GM21367 (cell line): ENCODE measurements around the gene AUTS2.

Source experiments
- ATAC-seq: cut with Tn5 transposase; IDR thresholded peaks from one replicate; pipeline ENCODE4 v1.9.1; 2021; ENCODE audit not compliant: unreplicated experiment

Gene AUTS2

DNA sequence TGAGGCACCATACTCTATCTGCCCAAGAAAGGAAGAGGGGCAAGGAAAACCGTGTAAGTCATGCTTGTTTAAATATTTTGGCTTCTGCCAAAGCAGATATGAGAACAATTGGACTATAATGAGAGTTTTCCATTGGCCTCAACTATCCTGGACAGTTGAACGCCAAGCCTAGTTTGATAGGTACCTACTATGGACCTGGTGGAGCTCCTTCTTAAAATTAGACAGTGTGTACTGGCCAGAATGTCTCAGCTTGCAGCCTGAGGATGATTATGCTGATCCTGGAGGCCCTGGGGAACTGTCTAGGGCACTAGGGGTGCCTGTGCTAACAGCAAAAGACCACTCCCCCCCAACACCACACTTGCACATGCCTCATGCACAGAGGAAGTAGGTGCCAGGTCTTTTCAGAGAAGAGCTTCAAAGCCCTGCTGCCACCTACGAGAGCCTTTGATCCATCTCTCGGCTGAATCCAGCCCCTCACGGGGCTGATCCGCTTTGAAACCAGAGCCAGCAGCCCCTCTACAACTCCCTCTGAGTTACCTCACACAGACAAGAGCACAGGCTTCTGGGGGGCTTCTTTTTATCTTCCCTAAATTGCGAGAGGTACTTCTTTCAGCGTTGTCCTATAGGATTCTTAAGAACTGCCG is 1059.8 kb downstream of the AUTS2 start:
- no peak for ATAC-seq

DNA sequence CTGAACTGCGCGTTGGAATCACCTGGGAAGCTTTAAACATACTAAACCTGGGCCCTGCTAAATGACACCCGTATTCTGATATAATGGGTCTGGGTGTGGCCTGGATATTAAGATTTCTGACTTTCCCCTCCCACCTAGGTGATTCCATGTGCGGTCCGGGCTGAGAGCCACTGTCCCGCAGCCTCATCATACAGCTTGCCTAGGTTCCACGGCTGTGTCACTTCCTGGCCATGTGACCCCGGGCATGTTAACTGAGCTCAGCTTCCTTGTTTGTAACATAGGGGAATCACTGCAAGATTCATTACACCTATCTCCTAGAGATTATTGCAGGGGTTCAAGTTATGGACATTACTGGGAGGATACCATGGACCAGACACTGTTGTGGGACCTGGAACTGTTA is 1061.0 kb downstream of the AUTS2 start:
- ATAC-seq, result no peak

DNA sequence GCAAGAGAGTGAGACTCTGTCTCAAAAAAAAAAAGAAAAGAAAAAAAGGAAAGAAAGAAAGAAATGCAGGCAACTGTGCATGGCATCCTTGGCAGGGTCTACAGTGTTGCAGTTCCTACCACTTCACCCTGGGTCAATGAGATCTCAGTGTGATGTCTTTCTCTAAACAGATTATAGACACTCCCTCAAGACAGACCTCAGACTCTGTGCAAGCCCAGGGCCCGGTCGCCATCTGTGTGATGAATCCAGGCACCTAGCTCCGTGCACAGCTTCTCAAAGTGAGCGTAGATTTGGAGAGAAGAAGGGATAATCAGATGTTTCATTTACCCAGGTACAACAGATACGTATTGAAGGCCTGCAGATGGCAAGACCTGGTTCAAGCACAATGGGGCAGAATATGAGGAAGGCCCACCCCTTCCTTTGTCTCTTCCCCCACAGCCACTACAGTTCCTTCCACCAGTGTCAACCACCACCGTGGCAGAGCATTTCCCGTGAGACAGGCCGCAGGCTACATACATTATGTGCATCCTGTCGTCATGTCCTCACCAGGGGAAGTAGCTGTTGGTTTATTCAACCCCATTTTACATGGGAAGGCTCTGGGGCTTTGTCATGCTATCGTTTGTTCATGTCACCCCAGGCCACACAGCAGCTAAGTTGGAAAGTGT is 1062.0 kb downstream of the AUTS2 start:
- ATAC-seq, result no peak

DNA sequence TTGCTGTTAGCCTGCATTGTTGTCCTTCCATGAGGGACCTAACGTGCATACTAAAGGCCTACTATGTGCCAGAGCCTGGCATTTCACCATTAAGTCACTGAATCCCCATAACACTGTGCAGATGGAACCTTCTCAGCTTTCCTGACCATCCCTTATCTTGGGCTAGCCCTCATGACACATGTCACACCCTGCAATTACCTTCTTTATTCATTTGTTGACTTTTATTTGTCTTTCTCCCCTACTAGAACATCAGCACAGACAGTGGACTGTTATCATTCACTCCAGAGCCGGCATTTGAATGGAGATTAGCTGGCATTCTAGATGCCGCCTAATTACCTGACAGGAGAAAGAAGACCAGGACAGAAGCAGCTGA is 1062.5 kb downstream of the AUTS2 start:
- no peak for ATAC-seq

DNA sequence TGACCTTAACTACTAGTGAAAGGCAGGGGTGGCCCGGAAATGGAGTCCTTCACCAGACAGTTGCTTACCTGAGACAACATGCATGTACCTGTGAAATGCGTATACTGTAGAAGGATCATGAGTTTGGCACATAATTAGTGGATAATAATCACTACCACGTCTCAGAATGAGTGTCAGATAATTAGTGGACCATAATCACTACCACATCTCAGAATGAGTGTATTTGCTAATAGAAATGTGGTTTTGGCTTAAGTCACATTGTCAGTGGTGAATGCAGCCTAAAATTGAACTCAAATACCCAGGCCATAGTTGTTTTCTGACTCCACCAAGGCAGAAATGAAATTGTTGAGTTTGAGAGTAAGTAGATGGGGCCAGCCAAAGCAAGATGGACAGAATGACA is 1065.4 kb downstream of the AUTS2 start:
- ATAC-seq, result no peak

DNA sequence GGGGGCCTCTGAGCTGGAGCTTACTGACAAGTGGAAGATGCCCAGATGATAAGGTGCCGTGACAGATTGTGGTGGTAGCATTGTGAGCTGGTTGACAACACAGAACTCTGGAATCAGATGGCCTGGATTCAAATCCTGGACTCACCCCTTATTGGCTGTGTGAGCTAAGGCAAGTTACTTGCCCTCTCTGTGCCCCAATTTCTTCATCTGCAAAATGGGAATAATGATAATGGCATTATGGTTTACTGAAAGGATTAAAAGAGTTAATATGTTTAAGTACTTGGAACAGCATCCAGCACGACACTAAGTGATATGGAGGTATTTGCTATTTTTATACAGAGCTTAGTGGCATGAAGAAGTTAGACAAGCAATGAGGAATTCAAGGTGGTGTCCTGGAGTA is 1067.7 kb downstream of the AUTS2 start:
- no peak for ATAC-seq

DNA sequence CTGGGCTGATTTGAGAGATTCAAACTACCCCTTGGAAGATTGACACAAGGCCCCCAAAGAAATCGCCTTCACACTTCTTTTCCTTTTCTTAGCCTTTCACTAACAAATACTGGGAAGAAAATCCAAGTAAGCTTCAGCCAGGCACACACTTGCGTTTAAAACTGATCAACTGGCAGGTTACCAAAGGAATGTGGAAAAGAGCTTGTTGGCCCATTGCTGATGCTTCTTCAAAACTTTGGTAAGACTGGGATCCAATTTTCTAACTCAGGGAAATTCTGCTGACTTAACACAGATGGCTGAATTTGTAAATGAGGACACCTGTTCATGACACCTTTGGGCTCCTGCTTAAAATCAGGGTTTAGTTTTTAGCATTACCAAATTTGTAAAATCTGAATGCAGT is 1069.1 kb downstream of the AUTS2 start:
- ATAC-seq, result no peak

DNA sequence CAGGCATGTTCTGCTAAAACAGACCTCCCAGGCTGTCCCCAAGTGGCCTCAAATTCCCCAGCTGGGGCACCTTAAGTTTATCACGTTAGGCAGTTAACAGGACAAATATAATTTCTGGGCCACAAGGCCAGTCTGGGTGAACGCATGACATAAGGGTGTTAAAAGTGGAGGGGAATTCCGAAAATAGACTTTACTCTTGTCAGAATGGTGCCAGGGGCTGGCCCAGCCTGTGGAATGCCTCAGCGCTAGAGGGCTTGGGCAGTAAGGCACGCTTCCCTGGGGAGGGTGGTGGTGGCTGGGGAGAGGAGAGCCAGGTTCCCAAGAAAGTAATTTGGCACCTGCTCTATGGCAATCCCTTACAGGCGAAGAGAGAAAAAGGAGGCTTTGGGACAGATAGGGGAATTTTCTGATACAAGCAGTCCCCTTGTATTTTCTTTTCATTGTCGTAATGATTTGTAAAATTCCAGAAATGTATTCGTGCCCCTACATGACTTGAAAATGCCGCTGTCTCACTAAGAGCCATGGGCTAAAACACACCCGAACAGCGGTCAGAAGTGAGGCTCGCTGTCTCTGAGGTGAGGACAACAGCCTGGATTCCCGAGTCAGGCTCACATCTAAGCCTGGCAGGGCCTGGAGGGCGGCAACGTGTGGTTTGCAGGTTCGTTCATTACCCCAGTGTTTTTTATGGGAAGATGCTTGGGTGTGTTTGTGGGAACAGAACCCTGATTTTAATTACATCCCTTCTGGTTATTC is 1070.5 kb downstream of the AUTS2 start:
- no peak for ATAC-seq

DNA sequence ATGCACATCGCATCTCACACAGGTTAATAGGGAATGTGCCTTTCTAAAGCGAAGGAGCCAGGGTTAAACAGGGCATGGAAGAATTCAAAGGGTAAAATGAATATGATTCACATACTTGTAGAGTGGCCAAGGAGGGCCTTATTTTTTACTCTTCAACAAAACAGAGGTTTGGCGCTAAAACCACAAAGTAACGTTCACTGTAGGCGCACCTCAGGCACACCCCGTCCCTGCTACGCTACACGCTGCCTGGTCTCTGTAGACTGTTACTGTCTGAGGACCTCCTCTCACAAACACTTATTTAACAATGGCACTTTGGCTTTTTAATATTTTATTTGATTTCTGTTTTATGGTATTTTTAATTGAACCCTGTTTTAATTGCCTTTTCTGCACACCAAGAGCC is 1071.6 kb downstream of the AUTS2 start:
- ATAC-seq, result no peak

DNA sequence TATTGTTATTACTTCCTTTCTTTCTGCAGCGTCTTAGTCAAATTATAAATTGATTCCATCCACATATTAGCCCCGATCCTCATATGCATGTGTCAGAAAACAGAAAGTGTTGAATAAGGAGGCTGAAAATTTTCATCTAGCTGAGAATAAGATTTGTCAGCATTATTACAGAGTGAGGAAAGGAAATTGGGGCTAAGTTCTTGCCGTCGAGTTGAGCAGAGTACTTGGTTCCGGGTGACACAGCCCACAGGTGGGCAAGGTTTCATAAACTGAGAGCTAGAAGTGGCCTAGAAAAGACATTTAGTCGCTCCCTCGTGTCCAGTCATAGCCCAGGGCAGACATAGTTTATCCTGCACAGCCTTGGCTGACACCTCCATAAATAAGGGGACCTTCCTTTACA is 1072.0 kb downstream of the AUTS2 start:
- ATAC-seq, result no peak

DNA sequence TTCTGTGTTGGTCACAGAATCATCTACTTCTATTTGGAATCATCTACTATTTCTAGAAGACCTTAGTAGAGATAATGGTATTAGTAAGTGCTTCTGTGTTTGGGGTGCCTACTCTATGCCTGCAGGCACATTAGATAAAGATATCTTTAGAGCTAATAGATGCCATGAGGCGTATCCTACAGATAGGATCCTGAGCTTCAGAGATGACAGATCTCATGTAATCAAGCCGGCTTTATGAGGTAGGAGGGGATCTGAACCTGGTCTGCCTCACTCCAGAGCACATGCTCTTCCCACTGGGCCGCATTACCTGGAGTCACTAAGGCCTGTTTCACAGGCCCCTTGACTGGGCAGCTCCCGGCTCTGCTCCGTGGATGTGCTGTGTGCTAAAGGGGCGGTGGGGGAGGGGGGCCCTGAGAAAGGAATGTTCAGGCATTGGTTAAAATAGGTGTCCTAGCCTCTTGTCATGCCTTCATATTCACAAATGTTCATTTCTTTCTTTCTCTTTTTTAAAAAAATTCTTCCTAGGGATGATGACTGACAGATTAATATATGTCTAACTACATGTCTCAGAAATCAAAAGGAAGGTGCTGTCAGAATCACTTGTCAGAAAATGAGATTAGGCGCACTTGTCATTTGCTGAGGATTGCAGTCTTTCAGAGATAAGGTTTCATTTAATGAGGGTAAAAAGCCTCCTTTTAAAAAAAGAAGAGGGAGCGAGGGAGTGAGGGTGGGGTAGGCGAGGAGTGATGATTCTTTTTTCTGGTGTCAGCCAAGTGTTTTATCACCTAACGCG is 1075.7 kb downstream of the AUTS2 start:
- ATAC-seq, result no peak

DNA sequence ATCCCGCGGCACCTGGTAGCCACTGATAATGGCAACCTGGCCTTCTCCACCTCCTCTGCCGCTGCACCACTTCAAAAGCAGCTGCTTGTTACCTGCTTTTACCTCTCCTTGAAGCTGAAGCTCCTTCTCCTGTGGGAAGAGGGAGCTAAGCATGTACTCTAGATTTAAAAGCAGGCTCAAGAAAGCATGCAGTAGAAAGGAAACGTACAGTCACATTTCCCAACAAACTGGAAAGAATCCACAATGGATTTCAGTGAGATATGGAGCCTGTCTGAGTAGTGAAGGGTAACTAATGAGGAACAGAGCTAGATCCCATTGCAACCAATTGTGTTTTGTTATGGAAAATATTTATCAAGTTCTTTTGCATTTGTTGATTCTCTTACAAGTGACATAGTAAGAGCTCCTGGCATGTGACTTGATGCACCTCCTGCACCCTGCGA is 1076.3 kb downstream of the AUTS2 start:
- ATAC-seq, result no peak

DNA sequence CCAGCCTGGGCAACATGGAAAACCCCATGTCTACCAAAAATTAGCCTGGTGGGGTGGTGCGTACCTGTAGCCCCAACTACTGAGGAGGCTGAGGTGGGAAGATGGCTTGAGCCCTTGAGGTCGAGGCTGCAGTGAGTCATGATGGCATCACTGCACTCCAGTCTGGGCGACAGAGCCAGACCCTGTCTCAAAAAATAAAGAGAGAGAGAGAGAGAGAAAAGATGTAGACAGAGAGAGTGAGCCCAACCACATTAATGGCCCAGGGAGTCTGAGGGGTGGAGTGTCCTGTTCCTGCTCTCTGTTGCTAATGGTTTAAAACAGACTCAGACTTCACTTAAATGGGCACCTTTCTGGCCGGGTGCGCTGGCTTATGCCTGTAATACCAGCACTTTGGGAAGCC is 1078.0 kb downstream of the AUTS2 start:
- ATAC-seq, result no peak

DNA sequence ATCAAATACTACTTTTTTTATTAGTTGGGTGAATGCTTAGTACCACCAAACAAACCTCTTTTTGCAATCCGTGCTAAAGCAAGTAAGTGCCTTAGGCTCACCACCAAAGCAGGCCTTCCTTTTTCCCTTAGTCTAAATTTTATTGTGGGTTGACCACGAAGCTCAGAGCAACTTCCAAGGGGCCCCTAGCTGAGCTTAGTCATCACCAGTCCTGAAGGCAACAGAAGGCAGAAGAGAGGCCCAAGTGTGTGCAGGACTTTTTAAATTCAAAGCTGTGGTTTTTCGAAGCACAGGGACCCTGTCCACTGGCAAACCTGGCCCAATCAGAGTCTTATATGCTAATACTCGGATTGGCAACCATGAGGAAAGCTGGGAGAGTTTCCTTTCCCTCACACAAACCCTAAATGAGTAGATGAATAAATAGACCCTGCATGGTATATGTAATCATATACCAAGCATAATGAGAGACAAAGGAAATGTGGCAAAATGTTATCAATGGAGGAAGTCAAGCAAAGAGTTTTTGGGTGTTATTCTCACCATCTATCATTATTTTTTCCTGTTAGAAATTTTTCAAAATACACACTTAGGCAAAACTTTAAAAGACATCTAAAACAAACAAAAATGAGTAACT is 1080.5 kb downstream of the AUTS2 start:
- ATAC-seq, result no peak

DNA sequence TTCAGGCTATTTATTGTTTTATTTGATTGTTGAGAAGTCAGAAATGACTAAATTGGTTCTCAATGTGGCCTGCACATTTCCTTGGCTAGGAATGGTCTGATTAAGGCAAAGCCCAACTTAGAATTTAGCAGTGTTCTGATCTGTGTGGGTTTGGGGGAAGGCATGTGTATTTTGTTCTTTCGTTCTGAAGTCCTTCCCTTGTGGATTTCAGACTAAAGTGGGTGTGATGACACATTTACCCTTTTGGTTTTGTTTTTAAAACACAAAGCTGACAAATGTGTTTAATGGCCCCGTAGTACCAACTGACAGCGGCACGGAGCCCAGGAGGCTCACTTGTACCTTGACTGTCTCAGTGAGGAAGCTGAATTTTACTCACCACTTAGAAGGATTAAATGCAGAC is 1081.4 kb downstream of the AUTS2 start:
- no peak for ATAC-seq

DNA sequence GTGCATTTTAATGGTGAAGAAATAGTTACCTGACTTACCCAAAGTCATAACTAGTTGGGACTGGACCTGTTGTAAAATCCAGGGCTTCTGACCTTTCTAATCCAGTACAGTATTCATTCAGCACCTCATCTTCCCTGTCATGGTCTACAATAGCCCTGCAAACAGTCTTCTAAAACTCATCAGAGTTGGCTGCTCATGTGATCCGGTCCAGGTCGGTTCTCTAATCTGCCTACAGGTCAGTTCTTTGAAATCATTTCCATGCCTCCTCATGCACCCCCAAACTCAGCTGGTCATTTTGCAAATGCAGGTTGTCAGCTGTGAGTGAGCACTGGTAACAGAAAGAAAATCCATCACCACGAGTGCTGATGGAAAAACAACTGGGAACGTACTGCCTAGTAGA is 1082.0 kb downstream of the AUTS2 start:
- no peak for ATAC-seq

DNA sequence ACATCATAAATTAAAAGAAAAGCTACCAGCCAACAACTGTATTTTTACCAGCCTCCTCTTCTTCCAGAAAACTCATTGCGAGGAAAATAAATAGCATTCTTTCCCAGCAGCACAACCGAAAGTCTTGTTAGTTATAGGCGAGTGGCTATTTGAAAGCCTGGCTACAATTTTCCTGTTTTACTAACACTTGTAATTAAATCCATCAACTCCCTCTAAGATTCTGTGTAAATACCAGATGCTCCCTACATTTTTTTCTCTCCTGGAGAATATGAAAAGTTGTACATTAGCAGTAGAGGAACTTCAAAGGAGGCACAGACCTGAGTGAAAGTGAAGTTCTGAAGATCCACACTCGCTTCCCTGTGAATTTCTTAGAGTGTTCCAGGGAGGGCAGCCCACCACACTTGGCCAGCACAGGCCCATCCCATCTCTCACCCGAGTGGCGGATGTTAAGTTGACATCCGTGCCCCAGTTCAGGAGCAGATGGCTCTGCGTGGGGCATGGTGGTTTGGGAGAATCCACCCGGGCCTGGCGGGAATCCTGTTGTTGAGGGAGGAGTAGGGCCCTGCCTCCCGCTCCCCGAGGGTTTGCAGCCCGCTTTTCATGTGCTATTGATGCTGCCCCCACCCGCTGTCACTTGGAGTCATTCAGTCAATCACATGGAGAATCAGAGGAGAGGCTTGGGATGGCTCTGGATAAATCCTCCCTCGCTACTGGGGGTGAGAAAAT is 1082.6 kb downstream of the AUTS2 start:
- ATAC-seq, result no peak

DNA sequence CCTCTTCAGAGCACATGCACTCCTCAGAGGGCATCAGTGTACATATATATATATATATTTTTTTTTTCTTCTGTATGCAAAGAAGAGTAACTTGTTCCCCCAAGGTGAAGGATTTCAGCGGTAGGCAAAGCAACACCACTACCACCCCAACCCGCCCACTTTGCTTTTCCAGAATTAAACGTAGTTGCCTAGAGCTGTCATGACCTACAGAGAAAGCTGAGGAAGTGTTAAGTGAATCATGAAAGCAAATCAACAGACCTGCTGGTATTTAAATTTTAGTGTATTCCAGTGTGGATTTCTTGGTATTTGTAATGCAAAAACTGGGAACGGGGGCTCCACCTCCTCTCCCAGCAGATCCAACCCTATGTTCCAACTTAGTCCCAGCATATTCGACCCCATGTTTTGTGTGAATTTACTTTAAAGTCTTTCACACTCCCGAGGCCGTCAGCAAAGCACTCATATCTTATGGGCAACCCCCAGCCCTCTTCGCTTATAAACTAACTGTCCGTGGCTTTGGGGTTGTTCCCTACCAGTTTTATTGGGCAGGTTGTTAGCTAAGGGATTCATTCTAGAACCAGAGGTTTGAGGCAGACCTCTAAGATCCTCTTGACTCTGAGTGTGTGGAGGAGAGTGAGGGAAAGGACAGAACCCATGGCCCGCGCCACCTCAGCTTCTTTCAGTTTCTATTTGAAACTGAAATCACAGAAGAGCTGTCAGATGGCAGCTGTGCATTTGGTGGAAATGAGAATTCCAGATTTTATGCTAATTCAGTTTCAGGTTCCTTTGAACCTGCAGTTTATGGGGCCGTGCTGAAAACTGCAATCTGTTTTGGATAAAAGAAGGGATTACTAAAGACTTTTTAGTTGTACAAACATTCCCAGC is 1083.4 kb downstream of the AUTS2 start:
- ATAC-seq, result peak; percentile 66

DNA sequence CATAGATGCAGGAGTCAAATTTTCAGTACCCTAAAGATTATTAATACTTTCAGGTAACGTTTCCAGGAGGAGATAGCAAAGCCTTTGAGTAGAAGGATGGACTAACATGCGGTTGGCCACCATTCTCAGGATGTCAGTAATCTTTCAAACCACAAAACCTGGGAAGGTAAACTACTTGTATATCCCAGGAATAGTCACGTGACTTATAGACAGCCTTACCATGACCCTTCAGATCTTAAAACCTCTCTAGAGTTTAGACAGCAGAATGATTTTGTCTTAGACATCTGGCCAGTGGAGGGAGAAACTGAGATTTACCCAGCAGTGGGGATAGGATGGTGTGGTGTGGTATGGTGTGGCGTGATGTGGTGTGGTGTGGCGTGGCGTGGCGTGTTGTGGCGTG is 1085.9 kb downstream of the AUTS2 start:
- ATAC-seq, result no peak

DNA sequence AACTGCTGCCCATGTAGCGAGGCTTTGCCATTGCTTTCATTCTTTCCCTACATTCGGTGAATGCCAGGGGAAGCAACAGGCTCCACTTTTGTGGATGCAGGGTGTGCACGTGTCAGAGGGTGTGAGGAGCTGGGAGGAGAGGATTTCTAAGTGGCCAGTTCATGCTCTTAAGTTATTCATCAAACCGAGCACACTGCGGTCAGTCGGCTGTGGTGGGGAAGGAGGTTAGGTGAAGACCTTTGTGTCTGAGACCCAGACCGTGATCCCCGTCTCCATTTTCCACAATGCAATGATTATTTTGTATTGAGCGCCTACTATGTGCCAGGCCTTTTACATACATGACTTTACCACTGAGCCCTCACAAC is 1095.0 kb downstream of the AUTS2 start:
- ATAC-seq, result no peak
